Activated CD4-positive, alpha-beta T cell treated with anti-CD3 and anti-CD28 coated beads, Interleukin-2, amount 10 ng/mL, durations not matched to agents 24 days and 14 days (primary cell): ENCODE data around the gene ZNF12. TPM values are rescaled to one million over a fixed set of nuclear protein-coding genes. Genes with fewer than 3 reads are reported as not detected.
"Not testable (repeated sequence)": the region's sequence is repeated elsewhere in the genome, so short reads cannot be mapped to it uniquely, and the experiment has no call there.

Experiments used
- DNase-seq: peaks from one replicate; pipeline ENCODE4 v3.0.0; 2022
- H3K27ac Mint-ChIP-seq: one replicate; pipeline ENCODE4 v1.8.0; 2022; ENCODE audit warnings: mild to moderate bottlenecking, mixed read lengths
- H3K27me3 Mint-ChIP-seq: one replicate; pipeline ENCODE4 v1.8.0; 2022; ENCODE audit warnings: mixed read lengths
- H3K36me3 Mint-ChIP-seq: one replicate; pipeline ENCODE4 v1.8.0; 2022; ENCODE audit warnings: low read depth, mild to moderate bottlenecking, mixed read lengths
- H3K4me1 Mint-ChIP-seq: one replicate; pipeline ENCODE4 v1.8.0; 2021; ENCODE audit warnings: mixed read lengths
- H3K4me3 Mint-ChIP-seq: one replicate; pipeline ENCODE4 v1.8.0; 2022; ENCODE audit warnings: mild to moderate bottlenecking, moderate library complexity, mixed read lengths
- H3K9me3 Mint-ChIP-seq: one replicate; pipeline ENCODE4 v1.8.0; 2021; ENCODE audit warnings: mixed read lengths
- intact Hi-C: fragments of 100-400 bp; cut with micrococcal nuclease; formaldehyde crosslinking; loops from one replicate; pipeline ENCODE4 v1.15.1; 2023
- total RNA-seq: library from RNA; stranded (reverse); gene quantifications from 2 replicates; pipeline ENCODE4 v1.2.3, GENCODE V29; 2022

Gene ZNF12
- total RNA-seq: 17.9 and 22.8 TPM in 2 replicates

GRCh38 chr7:6706666-6707407 lies at the start of gene ZNF12:
TSS of gene ZNF12 (minus strand) at chr7:6706947. CDS start at chr7:6705173, 1,774 bp downstream.
- DNase-seq: peak; percentile 98
- Mint-ChIP-seq H3K4me1 (peaks cover 32% of the 10 kb centered on the region), H3K9me3 (peaks cover 44% of the 10 kb centered on the region), H3K4me3 (peak within 1 kb of the TSS; percentile 96), H3K27me3 (no peaks in the 10 kb centered on the region), H3K36me3 (peaks cover 45% of the 10 kb centered on the region), H3K27ac (peak within 1 kb of the TSS; percentile 91)
- intact Hi-C loops: loop anchor here (1.0 to 2.0 kb wide), 3 partner anchors 22 to 116 kb away; partner anchors contain the start of genes INTS15 and ZNF316

DNA sequence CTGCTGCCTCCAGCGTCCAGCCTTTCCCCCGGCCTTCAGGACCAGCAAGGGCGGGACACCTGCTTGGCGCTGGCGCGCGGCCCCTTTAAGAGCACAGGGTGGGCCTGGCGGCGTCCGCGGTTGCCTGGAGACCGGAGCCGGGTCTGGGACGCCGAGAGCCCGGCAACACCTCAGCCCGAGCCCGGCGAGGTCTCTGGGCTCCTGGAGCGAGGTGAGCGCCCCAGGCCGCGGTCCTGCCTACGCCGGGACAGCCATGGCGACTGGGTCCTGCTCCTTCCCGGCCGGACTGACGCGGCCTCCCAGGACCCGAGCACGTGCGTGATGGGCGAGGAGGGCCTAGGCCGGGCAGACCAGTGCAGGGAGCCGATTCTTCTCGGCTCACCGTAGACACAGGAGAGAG lies 47.2 kb upstream of the ZNF12 start, which contains the start of gene RSPH10B2:
Gene RSPH10B2, plus strand, starts transcription at position 140 of the 400 bp plus-strand sequence. CDS start 3,575 bp downstream, outside the sequence.
- H3K4me1 Mint-ChIP-seq, H3K36me3 Mint-ChIP-seq, DNase-seq, H3K4me3 Mint-ChIP-seq, H3K9me3 Mint-ChIP-seq, H3K27ac Mint-ChIP-seq, H3K27me3 Mint-ChIP-seq, intact Hi-C loops: not testable (repeated sequence)

GRCh38 chr7:6750173-6750572 lies 43.4 kb upstream of the ZNF12 start:
- H3K4me1 Mint-ChIP-seq, H3K27ac Mint-ChIP-seq, intact Hi-C loops: not testable (repeated sequence)

GRCh38 chr7:6749335-6749734 lies 42.6 kb upstream of the ZNF12 start:
- H3K9me3 Mint-ChIP-seq, H3K4me3 Mint-ChIP-seq, H3K36me3 Mint-ChIP-seq, H3K27ac Mint-ChIP-seq, H3K27me3 Mint-ChIP-seq, H3K4me1 Mint-ChIP-seq, intact Hi-C loops: not testable (repeated sequence)
- DNase-seq: peak; percentile 44

More at GRCh38 chr7:6750173-6750572, 43.4 kb upstream of the ZNF12 start:
- not testable (repeated sequence) for H3K9me3 Mint-ChIP-seq, H3K4me3 Mint-ChIP-seq, H3K36me3 Mint-ChIP-seq, H3K27me3 Mint-ChIP-seq
- peak; percentile 49 for DNase-seq

DNA sequence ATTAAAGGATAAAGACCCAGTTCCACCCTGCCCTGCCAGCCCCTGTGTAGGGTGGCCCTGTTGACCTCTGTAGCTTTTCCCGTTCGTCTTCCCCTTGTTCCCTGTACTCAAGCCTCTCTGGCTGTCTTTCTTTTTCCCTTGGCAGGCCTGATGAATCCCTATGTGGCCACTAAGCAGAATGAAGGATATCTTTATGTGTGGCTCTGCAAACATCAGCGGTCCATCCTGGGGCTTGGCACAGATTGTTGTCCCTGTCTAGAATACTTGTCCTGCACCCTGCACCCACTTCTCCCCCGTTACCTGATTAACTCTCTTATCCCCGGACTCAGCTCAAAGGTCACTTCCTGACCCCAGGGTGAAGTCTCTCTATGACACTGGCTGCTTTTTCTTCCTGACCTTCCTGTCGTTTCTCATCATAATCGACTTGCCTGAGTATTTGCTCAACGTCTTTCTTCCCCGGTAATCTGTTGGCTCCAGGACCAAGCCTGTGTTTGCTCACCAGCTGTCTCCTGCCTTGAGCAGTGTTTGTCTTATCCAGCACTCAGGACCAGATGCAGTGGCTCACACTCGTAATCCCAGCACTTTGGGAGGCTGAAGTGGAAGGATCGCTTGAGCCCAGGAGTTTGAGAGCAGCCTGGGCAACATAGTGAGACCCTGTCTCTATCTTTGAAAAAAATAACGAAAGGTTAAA lies 37.8 kb upstream of the ZNF12 start:
- DNase-seq, H3K27ac Mint-ChIP-seq, H3K9me3 Mint-ChIP-seq, H3K4me3 Mint-ChIP-seq, H3K27me3 Mint-ChIP-seq, H3K4me1 Mint-ChIP-seq, intact Hi-C loops: not testable (repeated sequence)
- H3K36me3 Mint-ChIP-seq: peaks cover 26% of the 10 kb centered on the region

DNA sequence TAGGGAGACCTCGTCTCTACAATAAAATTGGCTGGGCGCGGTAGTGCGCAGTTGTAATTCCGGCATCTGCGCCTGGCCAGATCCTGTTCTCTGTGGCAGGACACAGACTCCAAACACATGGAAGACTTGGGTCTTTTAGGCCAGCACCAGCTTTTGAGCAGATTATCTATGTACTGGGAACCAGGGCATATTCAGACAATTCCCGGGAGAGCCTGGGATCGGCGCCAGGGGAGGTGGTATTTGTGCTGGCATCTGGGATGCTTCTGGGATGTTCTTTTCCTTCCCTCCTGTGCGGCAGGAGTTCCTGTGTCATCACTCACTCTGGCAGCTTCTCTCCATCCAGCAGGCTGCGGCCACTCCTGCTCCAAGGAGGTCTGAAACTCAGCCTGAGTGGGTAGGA lies 31.7 kb upstream of the ZNF12 start:
- H3K4me3 Mint-ChIP-seq, H3K27ac Mint-ChIP-seq, DNase-seq, intact Hi-C loops, H3K4me1 Mint-ChIP-seq, H3K27me3 Mint-ChIP-seq, H3K9me3 Mint-ChIP-seq: not testable (repeated sequence)
- peaks cover 57% of the 10 kb centered on the region for H3K36me3 Mint-ChIP-seq

DNA sequence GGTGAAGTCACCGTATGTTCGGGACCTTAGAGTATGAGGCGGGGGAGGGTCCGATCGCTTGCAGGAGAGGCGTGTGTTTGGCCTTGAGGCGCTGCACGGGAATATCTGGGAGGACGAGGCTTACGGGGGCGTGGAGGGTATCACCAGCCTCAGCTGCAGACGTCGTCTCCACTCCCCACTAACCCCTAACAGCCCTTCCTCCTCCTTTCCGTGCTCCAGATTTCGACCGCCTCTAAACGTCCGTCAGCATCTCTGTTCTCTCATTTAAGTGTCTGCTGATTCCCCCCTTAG lies 23.5 kb upstream of the ZNF12 start:
- intact Hi-C loops: no loop called here
- peak overlapping the region; percentile 91 for H3K27ac Mint-ChIP-seq
- peaks cover 14% of the 10 kb centered on the region for H3K4me1 Mint-ChIP-seq
- peak overlapping the region; percentile 90 for H3K4me3 Mint-ChIP-seq
- peaks cover 42% of the 10 kb centered on the region for H3K36me3 Mint-ChIP-seq
- no peak for DNase-seq
- H3K27me3 Mint-ChIP-seq: peaks cover 2% of the 10 kb centered on the region
- H3K9me3 Mint-ChIP-seq: peaks cover 6% of the 10 kb centered on the region

DNA sequence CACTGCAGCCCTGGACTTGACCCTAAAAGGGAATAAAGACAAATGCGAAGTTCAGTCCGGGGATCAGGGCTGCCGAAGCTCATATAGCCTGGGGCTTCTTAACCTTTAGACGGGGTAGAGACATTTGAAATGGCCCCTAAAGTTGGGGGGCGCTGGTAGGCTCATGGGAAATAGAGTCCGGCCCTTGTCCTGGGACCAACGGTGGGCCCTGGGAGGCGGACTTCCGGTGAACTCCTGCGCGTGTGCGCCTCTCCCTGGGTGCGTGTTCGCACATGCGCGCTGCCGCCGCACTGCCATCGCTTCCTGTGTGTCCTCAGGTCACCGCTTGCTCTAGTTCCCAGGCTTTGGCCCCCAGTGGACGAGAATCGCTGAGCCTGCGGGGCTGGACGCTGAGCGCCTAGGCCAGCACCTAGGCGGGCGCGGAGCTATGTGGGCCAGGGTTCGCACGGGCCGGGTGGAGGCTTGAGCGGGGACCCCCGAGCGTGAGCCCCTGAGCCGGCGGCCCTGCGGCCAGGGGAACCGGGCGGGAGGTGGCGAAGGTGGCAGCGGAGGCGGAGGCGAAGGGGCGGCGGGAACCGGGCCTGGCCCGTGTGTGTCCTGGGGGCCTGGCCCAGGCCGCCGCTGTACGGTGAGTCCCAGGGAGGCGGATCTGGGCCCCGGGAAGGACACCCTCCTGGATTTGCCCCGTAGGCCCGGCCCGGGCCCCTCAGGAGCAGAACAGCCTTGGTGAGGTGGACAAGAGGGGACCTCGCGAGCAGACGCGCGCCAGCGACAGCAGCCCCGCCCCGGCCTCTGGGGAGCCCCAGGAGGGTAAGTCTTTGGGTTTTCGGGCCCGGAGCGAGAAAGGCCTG lies 23.0 kb upstream of the ZNF12 start:
- peaks cover 6% of the 10 kb centered on the region for H3K9me3 Mint-ChIP-seq
- peak; percentile 95 for DNase-seq
- H3K27me3 Mint-ChIP-seq: peaks cover 2% of the 10 kb centered on the region
- intact Hi-C loops: loop anchor here (1.0 kb wide), 1 partner anchor 22 kb away; no protein-coding TSS in a partner anchor
- H3K4me3 Mint-ChIP-seq: peak overlapping the region; percentile 90
- H3K36me3 Mint-ChIP-seq: peaks cover 38% of the 10 kb centered on the region
- H3K27ac Mint-ChIP-seq: peak overlapping the region; percentile 91
- peaks cover 17% of the 10 kb centered on the region for H3K4me1 Mint-ChIP-seq

- intact Hi-C loops: loop anchor here (1.0 kb wide), 1 partner anchor 22 kb away; no protein-coding TSS in a partner anchor
Measured at GRCh38 chr7:6728893-6729491, 22.2 kb upstream of the ZNF12 start.

GRCh38 chr7:6727663-6728062 lies 20.9 kb upstream of the ZNF12 start:
- intact Hi-C loops: no loop called here
- DNase-seq: no peak
- H3K4me3 Mint-ChIP-seq: no peak overlapping the region
- H3K27me3 Mint-ChIP-seq: peaks cover 5% of the 10 kb centered on the region
- peaks cover 17% of the 10 kb centered on the region for H3K4me1 Mint-ChIP-seq
- H3K9me3 Mint-ChIP-seq: peaks cover 6% of the 10 kb centered on the region
- no peak overlapping the region for H3K27ac Mint-ChIP-seq
- peaks cover 21% of the 10 kb centered on the region for H3K36me3 Mint-ChIP-seq

More at GRCh38 chr7:6728893-6729491, 22.2 kb upstream of the ZNF12 start:
- not testable (repeated sequence) for H3K9me3 Mint-ChIP-seq, H3K27me3 Mint-ChIP-seq, DNase-seq
- Mint-ChIP-seq H3K27ac (peak overlapping the region; percentile 91), H3K4me3 (peak overlapping the region; percentile 90), H3K36me3 (peaks cover 32% of the 10 kb centered on the region), H3K4me1 (peaks cover 17% of the 10 kb centered on the region)

GRCh38 chr7:6726341-6726740 lies 19.6 kb upstream of the ZNF12 start:
- H3K27me3 Mint-ChIP-seq, intact Hi-C loops, H3K9me3 Mint-ChIP-seq, H3K27ac Mint-ChIP-seq, H3K4me3 Mint-ChIP-seq, DNase-seq: not testable (repeated sequence)
- H3K4me1 Mint-ChIP-seq: peaks cover 13% of the 10 kb centered on the region
- H3K36me3 Mint-ChIP-seq: peaks cover 14% of the 10 kb centered on the region

- Mint-ChIP-seq H3K4me1 (peaks cover 8% of the 10 kb centered on the region), H3K9me3 (peaks cover 6% of the 10 kb centered on the region), H3K4me3 (no peak overlapping the region), H3K27ac (no peak overlapping the region), H3K27me3 (peaks cover 10% of the 10 kb centered on the region), H3K36me3 (peaks cover 5% of the 10 kb centered on the region)
- no peak for DNase-seq
- intact Hi-C loops: no loop called here
Measured at GRCh38 chr7:6725003-6725402, 18.3 kb upstream of the ZNF12 start.

DNA sequence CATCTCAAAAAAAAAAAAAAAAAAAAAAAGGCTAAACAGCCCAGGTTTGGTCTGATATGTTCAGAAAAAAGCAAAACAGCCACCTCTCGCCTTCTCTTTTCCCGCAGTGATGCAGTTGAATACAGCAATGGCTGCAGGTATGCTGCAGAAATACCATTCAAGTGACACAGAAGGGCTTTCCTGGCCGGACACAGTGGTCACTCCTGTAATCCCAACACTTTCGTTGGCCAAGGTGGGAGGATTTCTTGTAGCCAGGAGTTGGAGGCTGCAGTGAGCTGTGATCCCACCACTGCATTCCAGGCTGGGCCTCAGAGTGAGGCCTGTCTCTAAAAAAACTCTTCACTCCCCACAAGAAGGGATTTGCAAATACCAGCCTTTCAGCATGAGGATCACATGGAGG lies 17.6 kb upstream of the ZNF12 start:
- H3K27ac Mint-ChIP-seq, DNase-seq, H3K4me3 Mint-ChIP-seq, H3K4me1 Mint-ChIP-seq, H3K9me3 Mint-ChIP-seq, intact Hi-C loops, H3K36me3 Mint-ChIP-seq: not testable (repeated sequence)
- peaks cover 12% of the 10 kb centered on the region for H3K27me3 Mint-ChIP-seq
